Effector CD4-positive, alpha-beta T cell (primary cell): Measurements from ENCODE around the gene KRTAP27-1. TPM values are rescaled to one million over a fixed set of nuclear protein-coding genes. Genes with fewer than 3 reads are reported as not detected.

Experiments used
- DNase-seq: peaks from one replicate; pipeline ENCODE4 v3.0.0-alpha.2; 2020
- total RNA-seq: gene quantifications from one replicate; lab custom pipeline; 2026; lab: John Stamatoyannopoulos, UW

Gene KRTAP27-1
- total RNA-seq, result not detected

GRCh38 chr21:30337276-30337744 lies at the start of gene KRTAP27-1:
Gene KRTAP27-1 (minus strand): TSS chr21:30337694. CDS start chr21:30337668, 26 bp downstream.
- DNase-seq, result no peak

- DNase-seq, result no peak
Observed at GRCh38 chr21:30382201-30382600, 44.7 kb upstream of the KRTAP27-1 start.

GRCh38 chr21:30372139-30372770 lies 34.8 kb upstream of the KRTAP27-1 start, which contains the start of gene KRTAP13-2:
Gene KRTAP13-2 (minus strand): TSS chr21:30372271. CDS start chr21:30372213, 58 bp downstream.
- DNase-seq, result no peak

GRCh38 chr21:30355906-30356305 lies 18.4 kb upstream of the KRTAP27-1 start:
- no peak for DNase-seq

- DNase-seq, result no peak
Observed at GRCh38 chr21:30354308-30355005, 17.0 kb upstream of the KRTAP27-1 start.

- no peak for DNase-seq
Observed at GRCh38 chr21:30351534-30351933, 14.0 kb upstream of the KRTAP27-1 start.

GRCh38 chr21:30349572-30349971 lies 12.1 kb upstream of the KRTAP27-1 start:
- no peak for DNase-seq

GRCh38 chr21:30348506-30348905 lies 11.0 kb upstream of the KRTAP27-1 start, which contains the start of gene KRTAP23-1:
Gene KRTAP23-1 (minus strand): TSS chr21:30348606. CDS start chr21:30348606, 0 bp downstream.
- DNase-seq, result no peak

GRCh38 chr21:30345014-30345413 lies 7.5 kb upstream of the KRTAP27-1 start:
- no peak for DNase-seq

GRCh38 chr21:30340714-30341573 lies 3.5 kb upstream of the KRTAP27-1 start:
- peak; percentile 4 for DNase-seq

- DNase-seq, result no peak
Observed at GRCh38 chr21:30338717-30339116, 1.2 kb upstream of the KRTAP27-1 start.

GRCh38 chr21:30337772-30338171 lies 278 bp upstream of the KRTAP27-1 start:
- no peak for DNase-seq

GRCh38 chr21:30336596-30336995 lies 898 bp downstream of the KRTAP27-1 start:
- no peak for DNase-seq

- DNase-seq, result no peak
Observed at GRCh38 chr21:30333736-30334135, 3.8 kb downstream of the KRTAP27-1 start.

GRCh38 chr21:30332681-30333080 lies 4.8 kb downstream of the KRTAP27-1 start:
- DNase-seq, result no peak

- no peak for DNase-seq
Observed at GRCh38 chr21:30329203-30329875, 8.2 kb downstream of the KRTAP27-1 start.

GRCh38 chr21:30326390-30326789 lies 11.1 kb downstream of the KRTAP27-1 start:
- no peak for DNase-seq

GRCh38 chr21:30320215-30320614 lies 17.3 kb downstream of the KRTAP27-1 start, which contains the start of gene KRTAP26-1:
Gene KRTAP26-1 (minus strand): TSS chr21:30320315. CDS start chr21:30320035, 280 bp downstream.
- DNase-seq, result no peak

GRCh38 chr21:30315701-30316100 lies 21.8 kb downstream of the KRTAP27-1 start:
- DNase-seq, result no peak

GRCh38 chr21:30306884-30307283 lies 30.6 kb downstream of the KRTAP27-1 start:
- DNase-seq, result no peak

GRCh38 chr21:30305136-30305535 lies 32.4 kb downstream of the KRTAP27-1 start:
- DNase-seq, result no peak

- DNase-seq, result no peak
Observed at GRCh38 chr21:30289215-30289614, 48.3 kb downstream of the KRTAP27-1 start, which contains the start of gene KRTAP25-1. Gene KRTAP25-1 (minus strand): TSS chr21:30289514. CDS start chr21:30289490, 24 bp downstream.
